Endothelial cell of hepatic sinusoid (primary cell): ENCODE results near the gene AGR2.
"Not testable (repeated sequence)": the region's sequence is repeated elsewhere in the genome, so short reads cannot be mapped to it uniquely, and the experiment has no call there.

Experiments
- in situ Hi-C: cut with HindIII; loops from 2 replicates; pipeline ENCODE4 v1.10.0; 2017; ENCODE audit warnings: low sequenced_read_pairs

Gene AGR2

GRCh38 chr7:16774986-16775385, 29.8 kb downstream of the AGR2 start:
- in situ Hi-C loops = loop anchor here (5.0 kb wide), 1 partner anchor 48 kb away; no protein-coding TSS in a partner anchor

GRCh38 chr7:16774294-16774693, 30.5 kb downstream of the AGR2 start:
- in situ Hi-C loops = no loop called here

- in situ Hi-C loops = no loop called here
Observed at GRCh38 chr7:16773884-16774283, 30.9 kb downstream of the AGR2 start.

- in situ Hi-C loops = no loop called here
Observed at GRCh38 chr7:16773326-16773725, 31.5 kb downstream of the AGR2 start.

GRCh38 chr7:16770657-16771329, 34.0 kb downstream of the AGR2 start:
- in situ Hi-C loops = no loop called here

GRCh38 chr7:16769994-16770393, 34.8 kb downstream of the AGR2 start:
- in situ Hi-C loops = not testable (repeated sequence)

- in situ Hi-C loops = no loop called here
Observed at GRCh38 chr7:16765436-16765859, 39.4 kb downstream of the AGR2 start.

- in situ Hi-C loops = no loop called here
Observed at GRCh38 chr7:16764942-16765341, 39.9 kb downstream of the AGR2 start.

GRCh38 chr7:16762177-16762576, 42.6 kb downstream of the AGR2 start:
- in situ Hi-C loops = no loop called here

- in situ Hi-C loops = loop anchor here (5.0 kb wide), 1 partner anchor 68 kb away; no protein-coding TSS in a partner anchor
Observed at GRCh38 chr7:16759840-16760239, 45.0 kb downstream of the AGR2 start.

- in situ Hi-C loops = loop anchor here (5.0 kb wide), 1 partner anchor 67 kb away; no protein-coding TSS in a partner anchor
Observed at GRCh38 chr7:16758631-16759611, 45.9 kb downstream of the AGR2 start.

- in situ Hi-C loops = loop anchor here (5.0 kb wide), 1 partner anchor 66 kb away; no protein-coding TSS in a partner anchor
Observed at GRCh38 chr7:16758036-16758435, 46.8 kb downstream of the AGR2 start.

GRCh38 chr7:16755397-16755796, 49.4 kb downstream of the AGR2 start:
- in situ Hi-C loops = loop anchor here (5.0 kb wide), 1 partner anchor 63 kb away; no protein-coding TSS in a partner anchor

GRCh38 chr7:16754856-16755317, 49.9 kb downstream of the AGR2 start:
- in situ Hi-C loops = loop anchor here (5.0 kb wide), 1 partner anchor 63 kb away; no protein-coding TSS in a partner anchor

- in situ Hi-C loops = no loop called here
Observed at GRCh38 chr7:16753932-16754855, 50.6 kb downstream of the AGR2 start.

GRCh38 chr7:16753102-16753931, 51.5 kb downstream of the AGR2 start, which contains the start of gene TSPAN13:
TSS of gene TSPAN13 (plus strand) at chr7:16753755. CDS start at chr7:16753968, 213 bp downstream.
- in situ Hi-C loops = no loop called here

- in situ Hi-C loops = no loop called here
Observed at GRCh38 chr7:16747102-16747501, 57.7 kb downstream of the AGR2 start.

- in situ Hi-C loops = no loop called here
Observed at GRCh38 chr7:16745645-16746044, 59.2 kb downstream of the AGR2 start.

- in situ Hi-C loops = no loop called here
Observed at GRCh38 chr7:16744518-16745250, 60.1 kb downstream of the AGR2 start.
